HepG2 (cell line): ENCODE results near the gene RPS8. TPM values are rescaled to one million over a fixed set of nuclear protein-coding genes. Genes with fewer than 3 reads are reported as not detected.

Experiments
- ARID2 ChIP-seq: sonication (generic); formaldehyde crosslinking; IDR thresholded peaks from 2 replicates; pipeline ENCODE4 v1.8.1; 2022; ENCODE audit warnings: mild to moderate bottlenecking, missing genetic modification reagents, borderline replicate concordance
- FLYWCH1 ChIP-seq: sonication (generic); formaldehyde crosslinking; IDR thresholded peaks from 2 replicates; pipeline ENCODE4 v1.8.1; 2023; ENCODE audit warnings: mild to moderate bottlenecking, missing genetic modification reagents
- FOXA3 ChIP-seq: IDR thresholded peaks from 2 replicates; pipeline ENCODE4 v1.6.1; 2016; ENCODE audit warnings: missing genetic modification reagents, missing compliant biosample characterization
- KDM2A ChIP-seq: sonication (generic); formaldehyde crosslinking; IDR thresholded peaks from 2 replicates; pipeline ENCODE4 v1.4.0; 2020; ENCODE audit warnings: low read depth, missing genetic modification reagents, borderline replicate concordance
- KDM3A ChIP-seq: IDR thresholded peaks from 2 replicates; pipeline ENCODE4 v1.6.1; 2018; ENCODE audit warnings: low read depth, missing compliant biosample characterization
- MXD4 ChIP-seq: IDR thresholded peaks from 2 replicates; pipeline ENCODE4 v1.6.1; 2016; ENCODE audit warnings: mild to moderate bottlenecking, missing biosample characterization, missing genetic modification reagents
- PHF20 ChIP-seq: sonication (generic); formaldehyde crosslinking; IDR thresholded peaks from 2 replicates; pipeline ENCODE4 v1.5.0; 2020; ENCODE audit warnings: mild to moderate bottlenecking, missing genetic modification reagents
- RARA ChIP-seq: IDR thresholded peaks from 2 replicates; pipeline ENCODE4 v1.6.1; 2016; ENCODE audit warnings: missing genetic modification reagents, missing compliant biosample characterization
- RELA ChIP-seq: sonication (generic); formaldehyde crosslinking; IDR thresholded peaks from 2 replicates; pipeline ENCODE4 v1.4.0; 2020; ENCODE audit warnings: missing genetic modification reagents
- SATB2 ChIP-seq: sonication (generic); formaldehyde crosslinking; IDR thresholded peaks from 2 replicates; pipeline ENCODE4 v1.5.0; 2020; ENCODE audit warnings: missing genetic modification reagents
- SMAD3 ChIP-seq: sonication (generic); formaldehyde crosslinking; IDR thresholded peaks from 2 replicates; pipeline ENCODE4 v1.4.0; 2020; ENCODE audit warnings: missing genetic modification reagents
- YY1 ChIP-seq: IDR thresholded peaks from 2 replicates; pipeline ENCODE4 v1.6.1; 2011; ENCODE audit warnings: low read length, low read depth, moderate library complexity, mild to moderate bottlenecking; ENCODE audit not compliant: insufficient read depth, insufficient replicate concordance
- ZFP37 ChIP-seq: sonication (generic); formaldehyde crosslinking; IDR thresholded peaks from 2 replicates; pipeline ENCODE4 v1.4.0; 2020; ENCODE audit warnings: missing genetic modification reagents, borderline replicate concordance
- ZFX ChIP-seq: sonication (generic); formaldehyde crosslinking; IDR thresholded peaks from 2 replicates; pipeline ENCODE4 v1.4.0; 2020; ENCODE audit warnings: mild to moderate bottlenecking, low read depth, missing genetic modification reagents, moderate library complexity
- ZFY ChIP-seq: sonication (generic); formaldehyde crosslinking; IDR thresholded peaks from 2 replicates; pipeline ENCODE4 v1.4.0; 2020; ENCODE audit warnings: missing genetic modification reagents
- ZNF776 ChIP-seq: sonication (generic); formaldehyde crosslinking; IDR thresholded peaks from 2 replicates; pipeline ENCODE4 v1.4.0; 2020; ENCODE audit warnings: mild to moderate bottlenecking, missing genetic modification reagents
- polyA plus RNA-seq, 8 experiments: library from polyadenylated mRNA; depleted of rRNA in 3 of 8; stranded (reverse) in 7 of 8; unstranded in 1 of 8; fragments of >200 nt; fragmentation: Illumina TruSeq in 4 of 8; extraction: Trizol in 4 of 8; gene quantifications; 2 replicates each; pipeline versions ENCODE4 v1.2.1 to v1.2.3, GENCODE V29; 2011 to 2016; ENCODE audit warnings: low read depth in 4 of 8, missing spikeins in 1 of 8, mixed read lengths in 1 of 8; ENCODE audit not compliant: insufficient read depth in 1 of 8
- total RNA-seq, 5 experiments: library from RNA; depleted of rRNA; stranded (reverse); fragments of >200 nt; fragmentation: Illumina TruSeq; extraction: Trizol; gene quantifications; 2 replicates each; pipeline ENCODE4 v1.2.3, GENCODE V29; 2016; ENCODE audit warnings: low read depth in 1 of 5
- TF ChIP-seq, protein P1 (sequence below): sonication (generic); formaldehyde crosslinking; IDR thresholded peaks from 2 replicates; pipeline ENCODE4 v1.8.0; 2022; ENCODE audit warnings: low read depth, missing genetic modification reagents
- TF ChIP-seq, protein P2 (sequence below): IDR thresholded peaks from 2 replicates; pipeline ENCODE4 v1.6.1; 2016; ENCODE audit warnings: low read depth, control low read depth
- TF ChIP-seq, protein P3 (sequence below): sonication (generic); formaldehyde crosslinking; IDR thresholded peaks from 2 replicates; pipeline ENCODE4 v1.5.0; 2020; ENCODE audit warnings: missing genetic modification reagents
- TF ChIP-seq, protein P4 (sequence below): sonication (generic); formaldehyde crosslinking; IDR thresholded peaks from 2 replicates; pipeline ENCODE4 v1.4.0; 2020; ENCODE audit warnings: missing genetic modification reagents
- TF ChIP-seq, protein P5 (sequence below): sonication (generic); formaldehyde crosslinking; conservative IDR thresholded peaks from 2 replicates; pipeline ENCODE4 v1.8.0; 2022; ENCODE audit warnings: mild to moderate bottlenecking, moderate library complexity, missing genetic modification reagents

RPS8 gene
- total and polyA plus RNA-seq, 2 of the 13 experiments (the other 11 are each of a cell fraction or from before 2014, with no cell fraction given): 2,628 to 2,822 TPM

DNA sequence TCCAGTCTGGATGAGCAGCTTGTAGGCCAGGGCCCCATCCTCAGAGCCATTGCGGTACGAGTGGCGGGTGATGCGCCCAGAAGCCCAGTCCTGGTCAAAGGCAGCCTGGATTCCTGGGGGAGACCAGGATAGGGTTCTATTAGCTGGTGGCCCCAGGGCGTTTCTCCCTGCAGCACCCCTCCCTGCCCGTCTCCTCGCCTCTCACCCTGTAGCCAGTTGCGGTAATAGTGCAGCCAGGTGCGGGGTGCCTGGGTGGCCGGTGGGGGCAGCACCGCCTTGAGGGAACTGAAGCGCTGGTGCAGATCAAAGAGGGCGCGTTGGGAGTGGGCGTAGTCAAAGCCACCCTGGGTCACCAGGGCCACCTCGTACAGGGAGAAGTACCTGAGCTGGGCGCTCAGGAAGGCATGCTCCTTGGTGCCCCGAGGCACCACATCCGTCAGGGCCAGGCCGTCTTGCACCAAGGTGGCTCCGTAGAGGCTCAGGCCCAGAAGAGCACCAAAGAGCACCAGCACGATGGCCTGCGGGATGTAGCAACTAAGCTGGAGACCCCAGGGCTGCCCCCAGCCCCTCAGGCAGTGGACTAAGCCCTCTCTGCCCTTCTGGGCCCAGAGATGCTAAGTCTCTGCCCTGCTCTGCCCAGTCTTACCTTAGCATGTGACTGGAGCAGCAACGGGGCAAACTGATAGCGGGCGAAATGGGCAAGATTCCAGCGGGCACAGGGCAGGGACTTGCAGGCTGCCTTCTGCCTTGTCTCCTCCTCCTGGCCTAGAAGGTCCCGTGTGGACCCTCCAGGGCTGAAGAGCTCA, 52.1 kb downstream of the RPS8 start (continued):
- TF ChIP-seq KDM2A (CRISPR knock-in tag) (peak; percentile 63; the same call in 1 of the 2 replicates), SATB2 (CRISPR knock-in tag) (no peak), SMAD3 (peak; percentile 51; the same call in 1 of the 2 replicates), ZFX (CRISPR knock-in tag) (peak; percentile 59), PHF20 (CRISPR knock-in tag) (0 out of 2 replicates have a peak, but pooled peaks have one; percentile 19), FOXA3 (CRISPR knock-in tag) (peak; percentile 36; the same call in 1 of the 2 replicates), KDM3A (CRISPR knock-in tag) (no peak; the same call in 1 of the 2 replicates), ZFP37 (CRISPR knock-in tag) (no peak), YY1 (peak; percentile 52), FLYWCH1 (no peak), MXD4 (CRISPR knock-in tag) (peak; percentile 52; the same call in 1 of the 2 replicates), ZFY (peak; percentile 36), ARID2 (no peak), ZNF776 (CRISPR knock-in tag) (peak; percentile 72; the same call in 1 of the 2 replicates), RARA (CRISPR knock-in tag) (peak; percentile 33; the same call in 1 of the 2 replicates), RELA (CRISPR knock-in tag) (no peak)
- TF ChIP-seq, protein P1, sequence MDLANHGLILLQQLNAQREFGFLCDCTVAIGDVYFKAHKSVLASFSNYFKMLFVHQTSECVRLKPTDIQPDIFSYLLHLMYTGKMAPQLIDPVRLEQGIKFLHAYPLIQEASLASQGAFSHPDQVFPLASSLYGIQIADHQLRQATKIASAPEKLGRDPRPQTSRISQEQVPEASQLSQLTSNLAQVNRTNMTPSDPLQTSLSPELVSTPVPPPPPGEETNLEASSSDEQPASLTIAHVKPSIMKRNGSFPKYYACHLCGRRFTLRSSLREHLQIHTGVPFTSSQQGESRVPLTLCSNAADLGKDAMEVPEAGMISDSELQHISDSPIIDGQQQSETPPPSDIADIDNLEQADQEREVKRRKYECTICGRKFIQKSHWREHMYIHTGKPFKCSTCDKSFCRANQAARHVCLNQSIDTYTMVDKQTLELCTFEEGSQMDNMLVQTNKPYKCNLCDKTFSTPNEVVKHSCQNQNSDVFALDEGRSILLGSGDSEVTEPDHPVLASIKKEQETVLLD (CRISPR knock-in tag): no peak
- TF ChIP-seq, protein P2, sequence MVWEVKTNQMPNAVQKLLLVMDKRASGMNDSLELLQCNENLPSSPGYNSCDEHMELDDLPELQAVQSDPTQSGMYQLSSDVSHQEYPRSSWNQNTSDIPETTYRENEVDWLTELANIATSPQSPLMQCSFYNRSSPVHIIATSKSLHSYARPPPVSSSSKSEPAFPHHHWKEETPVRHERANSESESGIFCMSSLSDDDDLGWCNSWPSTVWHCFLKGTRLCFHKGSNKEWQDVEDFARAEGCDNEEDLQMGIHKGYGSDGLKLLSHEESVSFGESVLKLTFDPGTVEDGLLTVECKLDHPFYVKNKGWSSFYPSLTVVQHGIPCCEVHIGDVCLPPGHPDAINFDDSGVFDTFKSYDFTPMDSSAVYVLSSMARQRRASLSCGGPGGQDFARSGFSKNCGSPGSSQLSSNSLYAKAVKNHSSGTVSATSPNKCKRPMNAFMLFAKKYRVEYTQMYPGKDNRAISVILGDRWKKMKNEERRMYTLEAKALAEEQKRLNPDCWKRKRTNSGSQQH: no peak
- TF ChIP-seq, protein P3, sequence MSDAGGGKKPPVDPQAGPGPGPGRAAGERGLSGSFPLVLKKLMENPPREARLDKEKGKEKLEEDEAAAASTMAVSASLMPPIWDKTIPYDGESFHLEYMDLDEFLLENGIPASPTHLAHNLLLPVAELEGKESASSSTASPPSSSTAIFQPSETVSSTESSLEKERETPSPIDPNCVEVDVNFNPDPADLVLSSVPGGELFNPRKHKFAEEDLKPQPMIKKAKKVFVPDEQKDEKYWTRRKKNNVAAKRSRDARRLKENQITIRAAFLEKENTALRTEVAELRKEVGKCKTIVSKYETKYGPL (CRISPR knock-in tag): no peak
- TF ChIP-seq, protein P4, sequence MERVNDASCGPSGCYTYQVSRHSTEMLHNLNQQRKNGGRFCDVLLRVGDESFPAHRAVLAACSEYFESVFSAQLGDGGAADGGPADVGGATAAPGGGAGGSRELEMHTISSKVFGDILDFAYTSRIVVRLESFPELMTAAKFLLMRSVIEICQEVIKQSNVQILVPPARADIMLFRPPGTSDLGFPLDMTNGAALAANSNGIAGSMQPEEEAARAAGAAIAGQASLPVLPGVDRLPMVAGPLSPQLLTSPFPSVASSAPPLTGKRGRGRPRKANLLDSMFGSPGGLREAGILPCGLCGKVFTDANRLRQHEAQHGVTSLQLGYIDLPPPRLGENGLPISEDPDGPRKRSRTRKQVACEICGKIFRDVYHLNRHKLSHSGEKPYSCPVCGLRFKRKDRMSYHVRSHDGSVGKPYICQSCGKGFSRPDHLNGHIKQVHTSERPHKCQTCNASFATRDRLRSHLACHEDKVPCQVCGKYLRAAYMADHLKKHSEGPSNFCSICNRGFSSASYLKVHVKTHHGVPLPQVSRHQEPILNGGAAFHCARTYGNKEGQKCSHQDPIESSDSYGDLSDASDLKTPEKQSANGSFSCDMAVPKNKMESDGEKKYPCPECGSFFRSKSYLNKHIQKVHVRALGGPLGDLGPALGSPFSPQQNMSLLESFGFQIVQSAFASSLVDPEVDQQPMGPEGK (CRISPR knock-in tag): peak; percentile 57
- TF ChIP-seq, protein P5, sequence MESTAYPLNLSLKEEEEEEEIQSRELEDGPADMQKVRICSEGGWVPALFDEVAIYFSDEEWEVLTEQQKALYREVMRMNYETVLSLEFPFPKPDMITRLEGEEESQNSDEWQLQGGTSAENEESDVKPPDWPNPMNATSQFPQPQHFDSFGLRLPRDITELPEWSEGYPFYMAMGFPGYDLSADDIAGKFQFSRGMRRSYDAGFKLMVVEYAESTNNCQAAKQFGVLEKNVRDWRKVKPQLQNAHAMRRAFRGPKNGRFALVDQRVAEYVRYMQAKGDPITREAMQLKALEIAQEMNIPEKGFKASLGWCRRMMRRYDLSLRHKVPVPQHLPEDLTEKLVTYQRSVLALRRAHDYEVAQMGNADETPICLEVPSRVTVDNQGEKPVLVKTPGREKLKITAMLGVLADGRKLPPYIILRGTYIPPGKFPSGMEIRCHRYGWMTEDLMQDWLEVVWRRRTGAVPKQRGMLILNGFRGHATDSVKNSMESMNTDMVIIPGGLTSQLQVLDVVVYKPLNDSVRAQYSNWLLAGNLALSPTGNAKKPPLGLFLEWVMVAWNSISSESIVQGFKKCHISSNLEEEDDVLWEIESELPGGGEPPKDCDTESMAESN (CRISPR knock-in tag): peak; percentile 74
